ENCODE results near the gene PTPRD. TPM values are rescaled to one million over a fixed set of nuclear protein-coding genes. Genes with fewer than 3 reads are reported as not detected.

PTPRD gene
- total RNA-seq, 1 donor from 2014 or later: 6.1 TPM

GRCh38 chr9:8883321-8883720, 1729.5 kb downstream of the PTPRD start:
- no peak for DNase-seq
- no peak for ATAC-seq
- intact Hi-C loops (cut with micrococcal nuclease): no loop called here

DNA sequence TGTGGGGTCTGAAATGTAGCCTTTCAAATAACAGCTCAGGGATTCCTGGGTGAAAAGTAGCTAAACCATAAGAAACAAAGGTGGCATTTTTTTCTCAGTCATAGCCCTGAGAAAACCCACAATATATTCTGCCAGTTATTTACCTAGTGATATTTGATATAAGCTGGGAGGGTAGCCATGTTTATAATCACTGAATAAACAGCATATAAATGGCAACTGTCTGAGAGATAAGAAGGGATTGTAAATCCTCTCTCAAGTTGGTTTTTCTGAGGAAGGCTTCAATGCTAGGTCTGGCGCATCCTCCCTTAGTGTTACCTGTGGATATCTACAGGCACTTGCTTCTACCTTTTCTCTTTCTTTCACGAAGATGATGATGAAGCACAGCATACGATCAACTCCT, 1732.7 kb downstream of the PTPRD start:
- no peak for DNase-seq
- no peak for ATAC-seq
- intact Hi-C loops (cut with micrococcal nuclease): no loop called here

GRCh38 chr9:8879284-8879683, 1733.5 kb downstream of the PTPRD start:
- no peak for ATAC-seq
- no peak for DNase-seq
- intact Hi-C loops (cut with micrococcal nuclease): no loop called here

GRCh38 chr9:8877753-8878494, 1734.9 kb downstream of the PTPRD start:
- ATAC-seq: no peak
- intact Hi-C loops (cut with micrococcal nuclease): no loop called here
- no peak for DNase-seq

- ATAC-seq (no peak), DNase-seq (no peak)
- intact Hi-C loops (cut with micrococcal nuclease): no loop called here
Measured at GRCh38 chr9:8876303-8876702, 1736.5 kb downstream of the PTPRD start.

DNA sequence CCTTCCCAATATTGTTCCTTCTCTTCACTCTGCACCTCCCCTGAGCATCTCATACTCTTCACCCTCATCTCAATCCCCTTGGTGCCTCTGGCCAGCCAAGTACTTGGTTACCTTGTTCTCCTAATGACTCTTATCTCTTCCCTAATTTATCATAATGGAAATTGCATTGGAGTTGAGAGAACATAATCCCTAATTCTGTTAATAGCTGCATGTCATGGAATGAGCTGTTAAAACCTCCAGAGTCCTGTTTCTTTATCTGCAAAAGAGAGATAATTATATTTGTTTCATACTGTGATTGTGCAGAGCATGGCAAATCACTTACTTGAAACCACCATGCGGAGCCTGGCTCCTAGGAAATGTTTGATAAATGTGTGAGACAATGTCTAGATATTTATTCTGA, 1738.3 kb downstream of the PTPRD start:
- intact Hi-C loops (cut with micrococcal nuclease): no loop called here
- no peak for ATAC-seq
- DNase-seq: no peak

- intact Hi-C loops (cut with micrococcal nuclease): no loop called here
- no peak for DNase-seq
- peak; percentile 58 for ATAC-seq
Measured at GRCh38 chr9:8872802-8873201, 1740.0 kb downstream of the PTPRD start.

- DNase-seq (no peak), ATAC-seq (peak; percentile 33)
- intact Hi-C loops (cut with micrococcal nuclease): no loop called here
Measured at GRCh38 chr9:8871796-8872445, 1740.9 kb downstream of the PTPRD start.

- intact Hi-C loops (cut with micrococcal nuclease): no loop called here
- ATAC-seq (peak; percentile 60), DNase-seq (no peak)
Measured at GRCh38 chr9:8871396-8871795, 1741.4 kb downstream of the PTPRD start.

GRCh38 chr9:8869812-8870211, 1743.0 kb downstream of the PTPRD start:
- ATAC-seq: no peak
- intact Hi-C loops (cut with micrococcal nuclease): no loop called here
- DNase-seq: no peak

- ATAC-seq (no peak), DNase-seq (no peak)
- intact Hi-C loops (cut with micrococcal nuclease): no loop called here
Measured at GRCh38 chr9:8868632-8869031, 1744.2 kb downstream of the PTPRD start.

DNA sequence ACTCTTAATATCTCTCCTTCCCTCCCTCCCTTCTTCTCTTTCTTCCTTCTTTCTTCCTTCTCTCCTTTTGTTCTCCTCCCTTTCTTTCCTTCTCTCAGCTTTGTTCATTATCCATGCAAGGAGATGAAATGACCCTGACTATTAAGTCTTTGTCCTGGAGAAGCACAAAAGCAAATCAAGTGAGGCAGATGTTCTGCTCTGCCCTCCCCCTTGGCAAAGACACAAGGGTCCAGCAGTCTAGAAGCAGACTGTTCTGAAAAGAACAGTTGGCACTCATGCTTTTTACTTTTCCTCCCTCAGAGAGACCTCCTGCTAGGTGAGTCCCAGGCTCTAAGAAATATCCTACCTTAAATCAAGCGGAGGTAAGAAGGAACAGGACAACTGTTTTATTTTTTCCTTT, 1745.7 kb downstream of the PTPRD start:
- ATAC-seq (no peak), DNase-seq (no peak)
- intact Hi-C loops (cut with micrococcal nuclease): no loop called here

DNA sequence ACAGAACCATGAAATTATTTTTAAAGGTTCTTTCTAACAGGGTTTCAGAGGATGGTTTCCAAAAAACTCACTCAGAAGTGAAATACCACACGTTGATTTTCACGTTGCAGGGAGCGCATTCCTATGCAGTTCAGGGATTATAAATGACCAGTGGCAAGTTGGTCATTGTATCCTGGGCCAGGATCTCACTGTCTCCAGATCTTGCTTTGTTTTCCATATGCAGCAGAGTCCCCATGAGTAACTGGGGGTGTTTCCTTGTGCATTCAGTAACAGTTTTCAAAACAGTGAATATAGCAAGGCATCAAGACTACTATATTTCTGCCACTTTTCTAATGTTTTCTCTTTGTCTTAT, 1748.3 kb downstream of the PTPRD start:
- intact Hi-C loops (cut with micrococcal nuclease): no loop called here
- DNase-seq: no peak
- ATAC-seq: no peak

- DNase-seq: no peak
- peak; percentile 46 for ATAC-seq
- intact Hi-C loops (cut with micrococcal nuclease): no loop called here
Measured at GRCh38 chr9:8863886-8864544, 1748.8 kb downstream of the PTPRD start.

- DNase-seq (no peak), ATAC-seq (peak; percentile 71)
- intact Hi-C loops (cut with micrococcal nuclease): no loop called here
Measured at GRCh38 chr9:8863069-8863468, 1749.7 kb downstream of the PTPRD start.

GRCh38 chr9:8860925-8861324, 1751.9 kb downstream of the PTPRD start:
- intact Hi-C loops (cut with micrococcal nuclease): no loop called here
- ATAC-seq: no peak
- DNase-seq: no peak

DNA sequence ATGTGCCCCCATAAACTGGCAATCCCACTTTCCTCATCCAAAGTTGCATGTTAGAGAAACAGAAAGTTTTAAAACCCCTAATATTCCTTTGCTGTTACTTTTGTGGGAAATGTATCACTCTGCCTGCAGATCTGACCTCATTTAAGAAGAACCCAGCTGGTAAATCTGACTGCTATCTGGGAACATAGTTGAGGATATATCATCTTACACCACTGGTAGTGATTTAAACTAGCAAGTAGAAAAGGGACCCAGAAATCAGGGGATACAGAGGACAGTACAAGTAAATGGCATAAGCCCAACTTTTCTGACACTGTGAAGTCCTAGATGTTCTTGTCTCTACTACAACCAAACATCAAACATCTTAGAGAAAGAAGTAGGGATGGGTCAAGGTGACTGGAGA, 1752.7 kb downstream of the PTPRD start:
- DNase-seq (no peak), ATAC-seq (no peak)
- intact Hi-C loops (cut with micrococcal nuclease): no loop called here

GRCh38 chr9:8859416-8859815, 1753.4 kb downstream of the PTPRD start:
- DNase-seq (no peak), ATAC-seq (no peak)
- intact Hi-C loops (cut with micrococcal nuclease): no loop called here

DNA sequence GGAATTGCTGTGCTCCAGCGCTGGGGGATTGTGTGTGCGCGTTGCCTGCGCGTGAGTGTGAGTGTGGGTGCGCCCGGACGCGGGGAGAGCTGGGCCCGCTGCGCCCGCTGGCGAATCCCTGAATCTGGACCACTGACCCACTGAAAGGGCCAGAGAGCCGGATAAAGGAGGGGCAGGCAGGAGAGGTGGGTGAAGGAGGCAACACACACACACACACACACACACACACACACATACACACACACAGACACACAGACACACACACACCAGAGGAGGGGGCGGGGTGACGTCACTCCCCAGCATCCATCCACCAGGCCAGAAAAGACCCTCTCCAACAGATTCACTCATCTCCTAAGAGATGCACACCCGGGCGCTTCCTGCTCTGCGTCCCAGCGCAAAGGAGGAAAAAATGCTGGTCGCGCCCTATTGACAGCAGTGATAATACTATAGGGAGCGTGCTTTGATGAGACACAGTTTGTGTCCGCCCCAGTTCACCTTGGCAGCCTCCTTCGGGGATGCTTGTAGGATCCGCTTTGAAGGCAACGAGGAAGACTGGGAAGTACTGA, 1754.1 kb downstream of the PTPRD start:
- peak; percentile 28 for DNase-seq
- ATAC-seq: peak; percentile 35
- intact Hi-C loops (cut with micrococcal nuclease): no loop called here

- intact Hi-C loops (cut with micrococcal nuclease): no loop called here
- ATAC-seq (peak; percentile 91), DNase-seq (peak; percentile 85)
Measured at GRCh38 chr9:8857926-8858595, 1754.7 kb downstream of the PTPRD start.

All from left ventricle myocardium superior (tissue), 1 donor.